Fibroblast of villous mesenchyme (primary cell): Measurements from ENCODE around the gene MATCAP1. TPM values are rescaled to one million over a fixed set of nuclear protein-coding genes. Genes with fewer than 3 reads are reported as not detected.

Experiments
- DNase-seq: peaks from one replicate; pipeline ENCODE4 v3.0.0-alpha.2; 2010; ENCODE audit warnings: low read depth
- H3K4me3 ChIP-seq: 2 replicates; pipeline ENCODE4 v1.5.1; 2011; ENCODE audit warnings: low read depth, mild to moderate bottlenecking, low read length
- CTCF ChIP-seq: IDR thresholded peaks from 2 replicates; pipeline ENCODE4 v1.5.1; 2012; ENCODE audit warnings: low read depth, mild to moderate bottlenecking, low read length; ENCODE audit not compliant: insufficient read depth
- total RNA-seq: library from RNA; depleted of rRNA; stranded (reverse); fragments of >200 nt; gene quantifications from 2 replicates; pipeline ENCODE4 v1.2.3, GENCODE V29; 2012

Gene MATCAP1
- total RNA-seq, 1 donor = 9.9 TPM

GRCh38 chr16:67173323-67173722 is 10.4 kb downstream of the MATCAP1 start:
- no peak for TF ChIP-seq CTCF

GRCh38 chr16:67170949-67171649 is 12.7 kb downstream of the MATCAP1 start:
- peak overlapping the region; percentile 57 for H3K4me3 ChIP-seq
- TF ChIP-seq CTCF = no peak
- no peak for DNase-seq

More at GRCh38 chr16:67173323-67173722, 10.4 kb downstream of the MATCAP1 start:
- DNase-seq = no peak
- H3K4me3 ChIP-seq = peak overlapping the region; percentile 60

- DNase-seq = peak; percentile 94
- peak within 1 kb of the TSS; percentile 57 for H3K4me3 ChIP-seq
These were observed 13.4 kb downstream of the MATCAP1 start, which contains the start of gene NOL3 for GRCh38 chr16:67170168-67170948. NOL3 (plus strand) TSS chr16:67170538.

GRCh38 chr16:67169642-67170167 is 14.1 kb downstream of the MATCAP1 start:
- DNase-seq = peak; percentile 43
- TF ChIP-seq CTCF = peak; percentile 76
- peak overlapping the region; percentile 57 for H3K4me3 ChIP-seq

More at GRCh38 chr16:67170168-67170948, 13.4 kb downstream of the MATCAP1 start, which contains the start of gene NOL3:
- no peak for TF ChIP-seq CTCF

DNA sequence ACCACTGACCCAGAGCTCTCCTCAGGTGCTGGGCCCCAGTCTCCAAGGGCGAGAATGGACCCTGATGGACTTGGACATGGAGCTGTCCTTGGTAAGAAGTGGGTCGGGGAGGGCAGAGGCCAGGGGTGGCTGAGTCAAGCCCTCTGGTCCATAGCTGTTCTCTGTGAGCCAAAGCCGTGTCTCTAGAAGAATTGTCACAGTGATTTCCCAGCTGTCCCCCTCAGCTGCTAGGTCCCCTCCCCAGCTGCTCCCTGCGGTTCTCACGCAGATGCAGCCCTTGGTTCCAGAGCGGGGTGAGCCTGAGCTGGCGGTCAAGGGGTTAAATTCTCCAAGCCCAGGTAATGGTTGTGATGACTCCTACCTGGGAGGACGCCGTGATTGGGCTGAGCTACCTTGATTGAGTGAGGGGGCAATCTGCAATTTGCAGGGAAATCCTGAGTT is 14.7 kb downstream of the MATCAP1 start:
- no peak for DNase-seq
- no peak overlapping the region for H3K4me3 ChIP-seq
- TF ChIP-seq CTCF = no peak

DNA sequence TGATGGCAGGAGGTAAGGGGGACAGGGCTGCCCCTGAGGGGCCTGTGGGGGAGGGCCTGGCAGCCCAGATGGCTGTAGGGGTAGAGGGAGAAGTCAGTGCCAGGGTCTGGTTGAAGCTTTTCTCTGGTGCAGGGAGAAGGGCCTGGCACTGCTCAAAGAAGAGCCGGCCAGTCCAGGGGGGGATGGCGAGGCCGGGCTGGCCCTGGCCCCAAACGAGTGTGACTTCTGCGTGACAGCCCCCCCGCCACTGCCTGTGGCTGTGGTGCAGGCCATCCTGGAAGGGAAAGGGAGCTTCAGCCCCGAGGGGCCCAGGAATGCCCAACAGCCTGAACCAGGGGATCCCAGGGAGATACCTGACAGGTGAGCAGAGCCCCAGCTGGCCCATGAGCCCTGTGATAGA is 16.2 kb downstream of the MATCAP1 start:
- DNase-seq = no peak
- no peak for TF ChIP-seq CTCF
- H3K4me3 ChIP-seq = no peak overlapping the region
